Loucy (cell line): ENCODE data around the gene TTLL9.

Experiments
- CTCF ChIP-seq: fragments of 200-600 bp; sonication (generic); conservative IDR thresholded peaks from 2 replicates; pipeline ENCODE4 v1.5.1; 2014; ENCODE audit warnings: mild to moderate bottlenecking, antibody characterized with exemption, low read length
- EZH2phosphoT487 ChIP-seq: fragments of 200-600 bp; IDR thresholded peaks from 2 replicates; pipeline ENCODE4 v1.6.1; 2018; ENCODE audit warnings: antibody characterized with exemption, mild to moderate bottlenecking, moderate library complexity, borderline replicate concordance

- TF ChIP-seq CTCF (no peak), EZH2phosphoT487 (no peak)
These were observed 56.1 kb downstream of the TTLL9 start for GRCh38 chr20:31926493-31926892.
